ENCODE results near the gene CHCHD4. TPM values are rescaled to one million over a fixed set of nuclear protein-coding genes. Genes with fewer than 3 reads are reported as not detected.
"Not testable (repeated sequence)": the region's sequence is repeated elsewhere in the genome, so short reads cannot be mapped to it uniquely, and the experiment has no call there.

The CHCHD4 gene
- polyA plus RNA-seq, 2 of the 4 experiments (the other 2 are of a cell fraction), result 37.3 to 48.8 TPM

- DNase-seq (ENCODE audit: low read depth in 1 of 2, low spot score in 1 of 2) (no peak), ATAC-seq (no peak)
- H3K4me2 ChIP-seq, result no peak overlapping the region
Measured at GRCh38 chr3:14121859-14122258, 2.8 kb downstream of the CHCHD4 start.

DNA sequence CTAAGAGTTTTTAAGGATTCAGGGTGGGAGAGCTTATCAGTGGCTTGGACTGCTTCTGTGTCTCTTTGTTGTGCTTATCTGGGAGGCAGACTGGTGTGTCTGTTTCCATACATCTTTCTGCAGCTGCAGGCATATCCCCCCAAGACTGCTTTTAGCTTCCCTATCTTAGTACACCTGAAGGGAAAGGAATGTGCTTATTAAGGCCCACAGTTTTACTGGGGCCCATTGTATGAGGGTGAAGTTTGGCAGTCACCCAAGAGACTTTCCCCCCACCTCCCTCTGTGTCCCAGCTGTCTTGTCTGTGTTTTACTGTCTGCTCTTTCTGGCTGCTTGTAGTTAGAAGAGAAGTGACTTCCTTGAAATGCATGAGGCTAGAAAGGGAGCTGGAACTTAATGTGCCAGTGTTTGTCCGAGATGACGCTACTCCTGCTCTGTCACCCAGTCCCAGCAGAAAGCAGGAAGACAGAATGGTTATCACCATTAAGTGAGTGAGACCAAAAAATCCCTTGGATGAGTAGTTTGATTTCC lies 3.7 kb downstream of the CHCHD4 start:
- CTCF ChIA-PET, result interaction anchor here (1.0 to 2.2 kb wide), 4 partner anchors 15 to 225 kb away, joined by 3 to 4 read pairs (median 4); no protein-coding TSS in a partner anchor
- H3K4me1 ChIP-seq, result peaks cover 25% of the 10 kb centered on the region
- ATAC-seq; H3K27ac ChIP-seq; POLR2A ChIA-PET; FAIRE-seq; H3K4me2 ChIP-seq; DNase-seq (ENCODE audit: low read depth in 1 of 2, low spot score in 1 of 2); H3K9me3 ChIP-seq; H3K4me3 ChIP-seq: not testable (repeated sequence)
- 94% methylated on average over 2 of the region's 2 CpGs for WGBS (ENCODE audit: missing lambda C conversion rate)

More at GRCh38 chr3:14121859-14122258, 2.8 kb downstream of the CHCHD4 start:
- Histone ChIP-seq H3K4me3 (no peak overlapping the region), H3K4me1 (peaks cover 34% of the 10 kb centered on the region), H3K27ac (no peak overlapping the region), H3K9me3 (no peaks in the 10 kb centered on the region)
- FAIRE-seq, result no peak
- WGBS (ENCODE audit: missing lambda C conversion rate), result 93% methylated on average over 5 of the region's 5 CpGs
- no peak for TF ChIP-seq E2F6 (IDR thresholded peaks at IDR 0.05; ENCODE audit: borderline replicate concordance, low read depth)
- TF ChIP-seq RARB (CRISPR knock-in tag; IDR thresholded peaks at IDR 0.05), result no peak
- TF ChIP-seq TFCP2L1 (CRISPR knock-in tag; IDR thresholded peaks at IDR 0.05), result no peak
- TF ChIP-seq, protein P1, sequence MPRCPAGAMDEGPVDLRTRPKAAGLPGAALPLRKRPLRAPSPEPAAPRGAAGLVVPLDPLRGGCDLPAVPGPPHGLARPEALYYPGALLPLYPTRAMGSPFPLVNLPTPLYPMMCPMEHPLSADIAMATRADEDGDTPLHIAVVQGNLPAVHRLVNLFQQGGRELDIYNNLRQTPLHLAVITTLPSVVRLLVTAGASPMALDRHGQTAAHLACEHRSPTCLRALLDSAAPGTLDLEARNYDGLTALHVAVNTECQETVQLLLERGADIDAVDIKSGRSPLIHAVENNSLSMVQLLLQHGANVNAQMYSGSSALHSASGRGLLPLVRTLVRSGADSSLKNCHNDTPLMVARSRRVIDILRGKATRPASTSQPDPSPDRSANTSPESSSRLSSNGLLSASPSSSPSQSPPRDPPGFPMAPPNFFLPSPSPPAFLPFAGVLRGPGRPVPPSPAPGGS (IDR thresholded peaks at IDR 0.05), result no peak
- no peak for TF ChIP-seq CHD4 (IDR thresholded peaks at IDR 0.05; ENCODE audit: borderline replicate concordance)
- no peak for TF ChIP-seq NPAS2 (CRISPR knock-in tag; IDR thresholded peaks at IDR 0.05; ENCODE audit: borderline replicate concordance)
- TF ChIP-seq CHD2 (IDR thresholded peaks at IDR 0.05; ENCODE audit: low read length, partially characterized antibody), result no peak
- TF ChIP-seq RFX5 (IDR thresholded peaks at IDR 0.05), result no peak
- TF ChIP-seq, protein P2, sequence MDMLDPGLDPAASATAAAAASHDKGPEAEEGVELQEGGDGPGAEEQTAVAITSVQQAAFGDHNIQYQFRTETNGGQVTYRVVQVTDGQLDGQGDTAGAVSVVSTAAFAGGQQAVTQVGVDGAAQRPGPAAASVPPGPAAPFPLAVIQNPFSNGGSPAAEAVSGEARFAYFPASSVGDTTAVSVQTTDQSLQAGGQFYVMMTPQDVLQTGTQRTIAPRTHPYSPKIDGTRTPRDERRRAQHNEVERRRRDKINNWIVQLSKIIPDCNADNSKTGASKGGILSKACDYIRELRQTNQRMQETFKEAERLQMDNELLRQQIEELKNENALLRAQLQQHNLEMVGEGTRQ (IDR thresholded peaks at IDR 0.05), result no peak
- no peak for TF ChIP-seq RCOR1 (IDR thresholded peaks at IDR 0.05; ENCODE audit: low read depth, low read length)
- TF ChIP-seq RNF2 (IDR thresholded peaks at IDR 0.05; ENCODE audit: borderline replicate concordance, low read depth), result no peak
- no peak for TF ChIP-seq SMC3 (IDR thresholded peaks at IDR 0.05)
- TF ChIP-seq TP53 (CRISPR knock-in tag; IDR thresholded peaks at IDR 0.05), result no peak
- TF ChIP-seq PHF8 (IDR thresholded peaks at IDR 0.05; ENCODE audit: borderline replicate concordance, low read depth), result no peak
- no peak for TF ChIP-seq POLR2AphosphoS2 (conservative IDR thresholded peaks at IDR 0.05; ENCODE audit: low read length)
- no peak for TF ChIP-seq ELK1 (IDR thresholded peaks at IDR 0.05; ENCODE audit: low read depth, low read length)
- TF ChIP-seq KDM1A (IDR thresholded peaks at IDR 0.05; ENCODE audit: low read depth), result no peak
- ChIA-PET CTCF (interaction anchor here (1.0 to 2.2 kb wide), 3 partner anchors 15 to 225 kb away, joined by 3 to 4 read pairs (median 3); no protein-coding TSS in a partner anchor), POLR2A (no interaction called here)

DNA sequence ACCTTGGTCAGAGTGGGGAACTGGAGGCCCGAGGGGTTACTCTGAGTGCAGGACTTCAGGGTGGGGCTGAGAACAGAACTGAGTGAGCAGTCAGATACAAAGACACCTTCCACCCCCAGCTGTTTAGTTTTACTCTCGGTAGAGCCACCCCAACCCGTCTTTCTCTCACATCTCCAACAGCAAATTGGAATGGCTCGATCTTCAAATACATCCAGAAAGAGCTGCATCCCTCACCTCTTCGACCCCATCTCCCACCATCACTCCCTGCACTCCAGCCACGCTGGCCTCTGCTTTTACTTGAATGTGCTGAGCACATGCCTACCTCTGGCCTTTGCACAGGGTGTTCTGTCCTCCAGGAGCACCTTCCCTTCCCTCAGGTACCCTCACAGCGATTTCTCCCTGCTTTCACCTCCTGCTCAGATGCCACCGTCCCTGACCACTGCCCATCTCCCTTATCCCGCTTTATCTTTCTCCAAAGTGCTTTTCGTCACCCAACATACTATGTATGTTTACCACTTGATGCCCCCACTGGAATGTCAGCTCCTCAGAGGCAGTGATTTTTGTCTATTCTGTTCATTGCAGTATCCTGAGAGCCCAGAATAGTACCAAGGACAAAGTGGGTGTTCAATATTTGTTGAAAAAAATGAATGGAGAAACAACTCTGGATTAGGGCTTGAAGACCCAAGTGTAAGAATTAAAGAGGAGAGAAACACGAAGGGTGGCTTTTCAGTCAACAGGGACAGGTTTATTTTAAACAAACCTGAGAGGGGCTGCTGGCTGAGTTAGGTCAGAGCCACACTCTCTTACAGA lies 4.4 kb downstream of the CHCHD4 start:
- no peaks in the 10 kb centered on the region for H3K9me3 ChIP-seq
- H3K27ac ChIP-seq, result no peak overlapping the region
- FAIRE-seq (no peak), DNase-seq (ENCODE audit: low read depth in 1 of 2, low spot score in 1 of 2) (no peak), ATAC-seq (no peak)
- no peak for TF ChIP-seq HOXB5 (CRISPR knock-in tag; IDR thresholded peaks at IDR 0.05)
- no peak for TF ChIP-seq FOSL2 (IDR thresholded peaks at IDR 0.05)
- TF ChIP-seq FOSL2 (CRISPR knock-in tag; IDR thresholded peaks at IDR 0.05), result no peak
- no peak for TF ChIP-seq ZC3H11A (IDR thresholded peaks at IDR 0.05)
- TF ChIP-seq, protein P3, sequence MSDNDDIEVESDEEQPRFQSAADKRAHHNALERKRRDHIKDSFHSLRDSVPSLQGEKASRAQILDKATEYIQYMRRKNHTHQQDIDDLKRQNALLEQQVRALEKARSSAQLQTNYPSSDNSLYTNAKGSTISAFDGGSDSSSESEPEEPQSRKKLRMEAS (IDR thresholded peaks at IDR 0.05), result no peak
- no peak for TF ChIP-seq CHD2 (IDR thresholded peaks at IDR 0.05; ENCODE audit: low read length, partially characterized antibody)
- no peak for TF ChIP-seq RNF2 (IDR thresholded peaks at IDR 0.05; ENCODE audit: borderline replicate concordance, low read depth)
- no peak for TF ChIP-seq SREBF2 (IDR thresholded peaks at IDR 0.05)
- no peak for TF ChIP-seq TFCP2L1 (CRISPR knock-in tag; IDR thresholded peaks at IDR 0.05)
- peaks cover 25% of the 10 kb centered on the region for H3K4me1 ChIP-seq
- no peak overlapping the region for H3K4me3 ChIP-seq
- H3K4me2 ChIP-seq, result no peak overlapping the region
- ChIA-PET CTCF (interaction anchor here (1.6 to 2.2 kb wide), 4 partner anchors 84 to 463 kb away, joined by 4 to 6 read pairs (median 4); no protein-coding TSS in a partner anchor), POLR2A (no interaction called here)
- WGBS (ENCODE audit: missing lambda C conversion rate), result 92% methylated on average over 11 of the region's 11 CpGs
